ENCODE measurements around the gene ADGRL2.

GRCh38 chr1:81970416-81970815 is 169.7 kb downstream of the ADGRL2 start:
- TF ChIP-seq EZH2 (IDR thresholded peaks at IDR 0.05; ENCODE audit: borderline replicate concordance, low read depth, low read length, severe bottlenecking) (no peak), CTCF (IDR thresholded peaks at IDR 0.05; ENCODE audit: borderline replicate concordance, extremely low read depth, low read length, poor library complexity, severe bottlenecking) (no peak)

Measured in DND-41 (cell line).